HepG2 (cell line): ENCODE results near the gene SPTB. TPM values are rescaled to one million over a fixed set of nuclear protein-coding genes. Genes with fewer than 3 reads are reported as not detected.
A peak's percentile ranks its signal among the peaks of the same experiment; 100 is the strongest.

ENCODE experiments used
- ATAC-seq: fragments of 200-7000 bp; cut with Tn5 transposase; 3 replicates; pipeline ENCODE4 v1.9.1; 2020; ENCODE audit warnings: mild to moderate bottlenecking, moderate library complexity
- BruUV-seq: library from RNA; stranded (reverse); fragments of 400-500 nt; replicated peaks from 2 replicates; lab custom pipeline; 2021; lab: Mats Ljungman, UMichigan
- CTCF ChIA-PET: fragments of 300-600 bp; formaldehyde crosslinking; extraction: SDS; loops from one replicate; lab custom pipeline; 2021; ENCODE audit warnings: low total read pairs, inconsistent platforms, low intra/inter-chr PET ratio; lab: Yijun Ruan, JAX
- POLR2A ChIA-PET: fragments of 350-600 bp; sonication (Branson Sonifier 250); formaldehyde crosslinking; loops from one replicate; lab custom pipeline; 2020; ENCODE audit warnings: antibody characterized with exemption, inconsistent platforms; lab: Yijun Ruan, JAX
- DNase-seq: peaks from one replicate; pipeline ENCODE4 v3.0.0-alpha.2; 2015; ENCODE audit warnings: low spot score
- FAIRE-seq: peaks from 3 replicates; lab custom pipeline; 2011; peaks lifted over from hg19 to GRCh38; lab: Jason Lieb, UNC
- H2AFZ ChIP-seq: one replicate; pipeline ENCODE4 v1.6.1; 2011; ENCODE audit warnings: low read length, inconsistent platforms
- H3K27ac ChIP-seq: fragments of 300-600 bp; 3 replicates; pipeline ENCODE4 v1.8.0; 2011; ENCODE audit warnings: mixed run types, mild to moderate bottlenecking, mixed read lengths, low read length, inconsistent platforms; ENCODE audit not compliant: insufficient read depth; ENCODE audit errors: extremely low read length
- H3K27me3 ChIP-seq, 2 experiments: fragments of 200-600 bp in 1 of 2; 2 replicates in 1 of 2; 3 replicates in 1 of 2; pipeline versions ENCODE4 v1.6.0 to v1.8.0; 2011; ENCODE audit warnings: low read length in 2 of 2, mild to moderate bottlenecking in 2 of 2, moderate library complexity in 2 of 2, inconsistent platforms in 1 of 2; ENCODE audit not compliant: insufficient read depth in 2 of 2, control insufficient read depth in 1 of 2
- H3K36me3 ChIP-seq, 2 experiments: fragments of 200-600 bp in 1 of 2; replicated peaks in 1 of 2; 2 replicates in 1 of 2; 3 replicates in 1 of 2; pipeline versions ENCODE4 v1.5.1 to v1.8.0; 2011; ENCODE audit warnings: low read length in 2 of 2, inconsistent platforms in 1 of 2; ENCODE audit not compliant: insufficient read depth in 2 of 2, control insufficient read depth in 1 of 2
- H3K4me1 ChIP-seq: 2 replicates; pipeline ENCODE4 v1.5.1; 2012; ENCODE audit warnings: low read length, inconsistent platforms; ENCODE audit not compliant: insufficient read depth
- H3K4me2 ChIP-seq: 2 replicates; pipeline ENCODE4 v1.6.0; 2011; ENCODE audit warnings: low read depth, low read length, inconsistent platforms
- H3K4me3 ChIP-seq, 3 experiments: fragments of 200-600 bp in 1 of 3; sonication (generic), shearing (Covaris generic) in 1 of 3; replicated peaks in 1 of 3; 2 replicates each; pipeline ENCODE4 v1.5.1; 2011 to 2016; ENCODE audit warnings: low read length in 3 of 3, inconsistent platforms in 2 of 3, low read depth in 2 of 3, mild to moderate bottlenecking in 2 of 3, control low read depth in 1 of 3, mixed read lengths in 1 of 3; ENCODE audit not compliant: insufficient read depth in 1 of 3
- H3K79me2 ChIP-seq: one replicate; pipeline ENCODE4 v1.6.1; 2011; ENCODE audit warnings: low read length, inconsistent platforms; ENCODE audit not compliant: insufficient read depth
- H3K9ac ChIP-seq: 2 replicates; pipeline ENCODE4 v1.6.0; 2011; ENCODE audit warnings: mild to moderate bottlenecking, low read depth, low read length, inconsistent platforms; ENCODE audit not compliant: insufficient read depth
- H3K9me3 ChIP-seq: 2 replicates; pipeline ENCODE4 v1.5.1; 2012; ENCODE audit warnings: mild to moderate bottlenecking, low read length
- H4K20me1 ChIP-seq: 2 replicates; pipeline ENCODE4 v1.6.0; 2011; ENCODE audit warnings: inconsistent platforms, mild to moderate bottlenecking, low read length, moderate library complexity; ENCODE audit not compliant: insufficient read depth
- HNRNPLL ChIP-seq: fragments of 200-400 bp; formaldehyde crosslinking; IDR thresholded peaks from 2 replicates; pipeline ENCODE4 v1.6.1; 2017; ENCODE audit warnings: mild to moderate bottlenecking, low read depth, low read length; ENCODE audit not compliant: poor library complexity, severe bottlenecking
- KLF12 ChIP-seq: sonication (generic); formaldehyde crosslinking; IDR thresholded peaks from 2 replicates; pipeline ENCODE4 v1.4.0; 2020; ENCODE audit warnings: missing genetic modification reagents, borderline replicate concordance
- NFIC ChIP-seq: IDR thresholded peaks from 2 replicates; pipeline ENCODE4 v1.6.1; 2012; ENCODE audit warnings: mild to moderate bottlenecking, low read length, inconsistent platforms
- ZNF207 ChIP-seq: fragments of 450-650 bp; IDR thresholded peaks from 2 replicates; pipeline ENCODE4 v1.6.1; 2016; ENCODE audit warnings: antibody characterized with exemption, borderline replicate concordance
- ZNF33A ChIP-seq: sonication (generic); formaldehyde crosslinking; IDR thresholded peaks from 2 replicates; pipeline ENCODE4 v1.5.1; 2020; ENCODE audit warnings: missing genetic modification reagents, mild to moderate bottlenecking, moderate library complexity, borderline replicate concordance
- ZSCAN31 ChIP-seq: sonication (generic); formaldehyde crosslinking; IDR thresholded peaks from 2 replicates; pipeline ENCODE4 v1.5.0; 2020; ENCODE audit warnings: low read depth, mild to moderate bottlenecking, missing genetic modification reagents
- WGBS: methylation state at CpG from one replicate; pipeline ENCODE4 v1.1.6; 2017; ENCODE audit warnings: low lambda C conversion rate; 5-methylcytosine and 5-hydroxymethylcytosine counted together
- in situ Hi-C: cut with HindIII; loops from 2 replicates; pipeline ENCODE4 v1.10.0; 2017; ENCODE audit warnings: low pct_unique_long_range_greater_than_20kb; ENCODE audit not compliant: extremely low pct_ligation_motif_present
- intact Hi-C: fragments of 100-400 bp; cut with micrococcal nuclease; formaldehyde crosslinking; loops from one replicate; pipeline ENCODE4 v1.10.0; 2022; ENCODE audit not compliant: unreplicated experiment
- polyA plus RNA-seq, 8 experiments: library from polyadenylated mRNA; depleted of rRNA in 3 of 8; stranded (reverse) in 7 of 8; unstranded in 1 of 8; fragments of >200 nt; fragmentation: Illumina TruSeq in 4 of 8; extraction: Trizol in 4 of 8; gene quantifications; 2 replicates each; pipeline versions ENCODE4 v1.2.1 to v1.2.3, GENCODE V29; 2011 to 2016; ENCODE audit warnings: low read depth in 4 of 8, missing spikeins in 1 of 8, mixed read lengths in 1 of 8; ENCODE audit not compliant: insufficient read depth in 1 of 8
- total RNA-seq, 5 experiments: library from RNA; depleted of rRNA; stranded (reverse); fragments of >200 nt; fragmentation: Illumina TruSeq; extraction: Trizol; gene quantifications; 2 replicates each; pipeline ENCODE4 v1.2.3, GENCODE V29; 2016; ENCODE audit warnings: low read depth in 1 of 5
- TF ChIP-seq, protein P1 (sequence below): sonication (generic); formaldehyde crosslinking; IDR thresholded peaks from 2 replicates; pipeline ENCODE4 v1.4.0; 2020; ENCODE audit warnings: missing genetic modification reagents
- TF ChIP-seq, protein P2 (sequence below): sonication (generic); formaldehyde crosslinking; IDR thresholded peaks from 2 replicates; pipeline ENCODE4 v1.4.0; 2020; ENCODE audit warnings: missing genetic modification reagents
- TF ChIP-seq, protein P3 (sequence below): sonication (generic); formaldehyde crosslinking; IDR thresholded peaks from 2 replicates; pipeline ENCODE4 v1.5.1; 2020; ENCODE audit warnings: mild to moderate bottlenecking, missing genetic modification reagents, moderate library complexity
- TF ChIP-seq, protein P4 (sequence below): sonication (generic); formaldehyde crosslinking; IDR thresholded peaks from 2 replicates; pipeline ENCODE4 v1.9.0; 2022; ENCODE audit warnings: missing genetic modification reagents, mild to moderate bottlenecking, borderline replicate concordance

Gene SPTB
- total and polyA plus RNA-seq, 2 of the 13 experiments (the other 11 are each of a cell fraction or from before 2014, with no cell fraction given) = 0.01 to 0.02 TPM

DNA sequence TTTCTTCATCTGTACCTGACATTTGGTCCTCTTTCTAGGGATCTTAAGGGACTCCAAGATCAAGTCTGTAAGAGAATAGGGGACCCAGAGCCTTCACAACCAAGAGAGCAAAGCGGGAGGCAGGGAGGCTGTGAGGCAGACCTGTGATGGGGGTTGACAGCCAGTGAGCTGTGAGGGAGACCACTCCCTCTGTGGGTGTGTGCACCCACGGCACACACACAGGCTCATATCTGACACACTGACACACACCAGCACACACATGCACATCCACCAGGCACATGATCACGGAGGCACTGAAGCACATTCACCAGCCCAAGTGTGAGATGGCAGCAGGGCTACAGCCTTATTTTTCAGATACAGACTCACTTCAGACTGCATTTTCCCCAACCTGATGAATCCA is 55.2 kb downstream of the SPTB start (continued):
- no peak for TF ChIP-seq ZNF33A
- TF ChIP-seq, protein P1, sequence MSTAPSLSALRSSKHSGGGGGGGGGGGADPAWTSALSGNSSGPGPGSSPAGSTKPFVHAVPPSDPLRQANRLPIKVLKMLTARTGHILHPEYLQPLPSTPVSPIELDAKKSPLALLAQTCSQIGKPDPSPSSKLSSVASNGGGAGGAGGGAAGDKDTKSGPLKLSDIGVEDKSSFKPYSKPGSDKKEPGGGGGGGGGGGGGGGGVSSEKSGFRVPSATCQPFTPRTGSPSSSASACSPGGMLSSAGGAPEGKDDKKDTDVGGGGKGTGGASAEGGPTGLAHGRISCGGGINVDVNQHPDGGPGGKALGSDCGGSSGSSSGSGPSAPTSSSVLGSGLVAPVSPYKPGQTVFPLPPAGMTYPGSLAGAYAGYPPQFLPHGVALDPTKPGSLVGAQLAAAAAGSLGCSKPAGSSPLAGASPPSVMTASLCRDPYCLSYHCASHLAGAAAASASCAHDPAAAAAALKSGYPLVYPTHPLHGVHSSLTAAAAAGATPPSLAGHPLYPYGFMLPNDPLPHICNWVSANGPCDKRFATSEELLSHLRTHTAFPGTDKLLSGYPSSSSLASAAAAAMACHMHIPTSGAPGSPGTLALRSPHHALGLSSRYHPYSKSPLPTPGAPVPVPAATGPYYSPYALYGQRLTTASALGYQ = no peak
- TF ChIP-seq ZNF207 = no peak
- TF ChIP-seq, protein P2, sequence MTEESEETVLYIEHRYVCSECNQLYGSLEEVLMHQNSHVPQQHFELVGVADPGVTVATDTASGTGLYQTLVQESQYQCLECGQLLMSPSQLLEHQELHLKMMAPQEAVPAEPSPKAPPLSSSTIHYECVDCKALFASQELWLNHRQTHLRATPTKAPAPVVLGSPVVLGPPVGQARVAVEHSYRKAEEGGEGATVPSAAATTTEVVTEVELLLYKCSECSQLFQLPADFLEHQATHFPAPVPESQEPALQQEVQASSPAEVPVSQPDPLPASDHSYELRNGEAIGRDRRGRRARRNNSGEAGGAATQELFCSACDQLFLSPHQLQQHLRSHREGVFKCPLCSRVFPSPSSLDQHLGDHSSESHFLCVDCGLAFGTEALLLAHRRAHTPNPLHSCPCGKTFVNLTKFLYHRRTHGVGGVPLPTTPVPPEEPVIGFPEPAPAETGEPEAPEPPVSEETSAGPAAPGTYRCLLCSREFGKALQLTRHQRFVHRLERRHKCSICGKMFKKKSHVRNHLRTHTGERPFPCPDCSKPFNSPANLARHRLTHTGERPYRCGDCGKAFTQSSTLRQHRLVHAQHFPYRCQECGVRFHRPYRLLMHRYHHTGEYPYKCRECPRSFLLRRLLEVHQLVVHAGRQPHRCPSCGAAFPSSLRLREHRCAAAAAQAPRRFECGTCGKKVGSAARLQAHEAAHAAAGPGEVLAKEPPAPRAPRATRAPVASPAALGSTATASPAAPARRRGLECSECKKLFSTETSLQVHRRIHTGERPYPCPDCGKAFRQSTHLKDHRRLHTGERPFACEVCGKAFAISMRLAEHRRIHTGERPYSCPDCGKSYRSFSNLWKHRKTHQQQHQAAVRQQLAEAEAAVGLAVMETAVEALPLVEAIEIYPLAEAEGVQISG = no peak

DNA sequence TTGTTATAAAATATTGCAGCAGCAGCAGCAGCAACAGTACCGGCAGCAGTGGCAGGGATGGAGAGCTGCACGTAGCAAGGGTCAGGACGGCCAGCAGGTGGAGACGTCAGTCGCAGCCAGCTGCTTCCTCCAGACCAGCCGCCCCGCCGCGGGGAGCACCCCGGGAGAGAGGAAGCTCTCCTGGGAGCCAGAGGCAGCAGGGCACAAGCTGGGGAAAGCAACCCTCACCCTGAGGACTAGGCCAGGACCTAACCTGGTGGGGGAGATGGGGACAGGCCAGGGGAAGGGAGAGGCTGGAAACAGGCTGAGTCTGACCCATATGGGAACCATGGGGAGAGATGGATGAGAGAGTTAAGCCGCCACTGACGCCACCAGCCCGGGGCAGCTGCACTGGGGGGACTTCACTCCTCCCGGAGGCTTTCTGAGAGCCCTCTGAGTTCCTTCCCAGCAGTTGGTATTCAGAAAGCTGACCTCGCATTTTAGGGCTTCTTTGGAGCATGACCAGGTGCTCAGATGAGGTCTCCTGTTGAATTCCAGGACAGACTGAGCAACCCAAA is 56.3 kb downstream of the SPTB start:
- H3K4me3 ChIP-seq = peak overlapping the region in 1 of 3 experiments; percentile 33; a peak in 1 of 6 replicates
- TF ChIP-seq, protein P3, sequence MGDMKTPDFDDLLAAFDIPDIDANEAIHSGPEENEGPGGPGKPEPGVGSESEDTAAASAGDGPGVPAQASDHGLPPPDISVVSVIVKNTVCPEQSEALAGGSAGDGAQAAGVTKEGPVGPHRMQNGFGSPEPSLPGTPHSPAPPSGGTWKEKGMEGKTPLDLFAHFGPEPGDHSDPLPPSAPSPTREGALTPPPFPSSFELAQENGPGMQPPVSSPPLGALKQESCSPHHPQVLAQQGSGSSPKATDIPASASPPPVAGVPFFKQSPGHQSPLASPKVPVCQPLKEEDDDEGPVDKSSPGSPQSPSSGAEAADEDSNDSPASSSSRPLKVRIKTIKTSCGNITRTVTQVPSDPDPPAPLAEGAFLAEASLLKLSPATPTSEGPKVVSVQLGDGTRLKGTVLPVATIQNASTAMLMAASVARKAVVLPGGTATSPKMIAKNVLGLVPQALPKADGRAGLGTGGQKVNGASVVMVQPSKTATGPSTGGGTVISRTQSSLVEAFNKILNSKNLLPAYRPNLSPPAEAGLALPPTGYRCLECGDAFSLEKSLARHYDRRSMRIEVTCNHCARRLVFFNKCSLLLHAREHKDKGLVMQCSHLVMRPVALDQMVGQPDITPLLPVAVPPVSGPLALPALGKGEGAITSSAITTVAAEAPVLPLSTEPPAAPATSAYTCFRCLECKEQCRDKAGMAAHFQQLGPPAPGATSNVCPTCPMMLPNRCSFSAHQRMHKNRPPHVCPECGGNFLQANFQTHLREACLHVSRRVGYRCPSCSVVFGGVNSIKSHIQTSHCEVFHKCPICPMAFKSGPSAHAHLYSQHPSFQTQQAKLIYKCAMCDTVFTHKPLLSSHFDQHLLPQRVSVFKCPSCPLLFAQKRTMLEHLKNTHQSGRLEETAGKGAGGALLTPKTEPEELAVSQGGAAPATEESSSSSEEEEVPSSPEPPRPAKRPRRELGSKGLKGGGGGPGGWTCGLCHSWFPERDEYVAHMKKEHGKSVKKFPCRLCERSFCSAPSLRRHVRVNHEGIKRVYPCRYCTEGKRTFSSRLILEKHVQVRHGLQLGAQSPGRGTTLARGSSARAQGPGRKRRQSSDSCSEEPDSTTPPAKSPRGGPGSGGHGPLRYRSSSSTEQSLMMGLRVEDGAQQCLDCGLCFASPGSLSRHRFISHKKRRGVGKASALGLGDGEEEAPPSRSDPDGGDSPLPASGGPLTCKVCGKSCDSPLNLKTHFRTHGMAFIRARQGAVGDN (CRISPR knock-in tag) = peak; percentile 48
- TF ChIP-seq KLF12 (CRISPR knock-in tag) = no peak
- peak; percentile 23 for TF ChIP-seq HNRNPLL
- 0 out of 2 replicates have a peak, but pooled peaks have one; percentile 24 for TF ChIP-seq ZSCAN31
- no peak for TF ChIP-seq NFIC
- TF ChIP-seq, protein P4, sequence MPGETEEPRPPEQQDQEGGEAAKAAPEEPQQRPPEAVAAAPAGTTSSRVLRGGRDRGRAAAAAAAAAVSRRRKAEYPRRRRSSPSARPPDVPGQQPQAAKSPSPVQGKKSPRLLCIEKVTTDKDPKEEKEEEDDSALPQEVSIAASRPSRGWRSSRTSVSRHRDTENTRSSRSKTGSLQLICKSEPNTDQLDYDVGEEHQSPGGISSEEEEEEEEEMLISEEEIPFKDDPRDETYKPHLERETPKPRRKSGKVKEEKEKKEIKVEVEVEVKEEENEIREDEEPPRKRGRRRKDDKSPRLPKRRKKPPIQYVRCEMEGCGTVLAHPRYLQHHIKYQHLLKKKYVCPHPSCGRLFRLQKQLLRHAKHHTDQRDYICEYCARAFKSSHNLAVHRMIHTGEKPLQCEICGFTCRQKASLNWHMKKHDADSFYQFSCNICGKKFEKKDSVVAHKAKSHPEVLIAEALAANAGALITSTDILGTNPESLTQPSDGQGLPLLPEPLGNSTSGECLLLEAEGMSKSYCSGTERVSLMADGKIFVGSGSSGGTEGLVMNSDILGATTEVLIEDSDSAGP (CRISPR knock-in tag) = peak; percentile 53; the same call in 1 of the 2 replicates

More for the DNA sequence above, 56.3 kb downstream of the SPTB start:
- no peaks in the 10 kb centered on the region for H3K9me3 ChIP-seq
- H2AFZ ChIP-seq = no peak overlapping the region
- H3K4me1 ChIP-seq = peaks cover 16% of the 10 kb centered on the region
- peak; percentile 97 for ATAC-seq
- no peaks in the 10 kb centered on the region for H3K79me2 ChIP-seq
- DNase-seq = peak; percentile 40
- no peaks in the 10 kb centered on the region for H3K36me3 ChIP-seq
- no peak overlapping the region for H3K9ac ChIP-seq
- CTCF ChIA-PET = interaction anchor here (0.8 to 2.3 kb wide), 4 partner anchors 68 to 196 kb away, joined by 3 to 21 read pairs (median 5); no protein-coding TSS in a partner anchor
- no peaks in the 10 kb centered on the region for H4K20me1 ChIP-seq
- intact Hi-C loops (loop anchor here (5.0 kb wide), 3 partner anchors 69 to 199 kb away; no protein-coding TSS in a partner anchor), in situ Hi-C loops (loop anchor here (5.0 to 10.0 kb wide), 2 partner anchors 69 to 161 kb away; partner anchors contain the start of gene FNTB)
- POLR2A ChIA-PET = interaction anchor here (1.3 kb wide), 1 partner anchor 69 kb away, joined by 4 read pairs; no protein-coding TSS in a partner anchor
- 0% methylated on average over 9 of the region's 15 CpGs for WGBS
- no peak overlapping the region for H3K27ac ChIP-seq
- H3K4me2 ChIP-seq = peak overlapping the region; percentile 54
- peak; percentile 76 for FAIRE-seq
- no TSS peak for BruUV-seq
- peaks cover 17 to 84% of the 10 kb centered on the region in 2 experiments for H3K27me3 ChIP-seq
